IMR-90 (cell line): Measurements from ENCODE around the gene SURF4. TPM values are rescaled to one million over a fixed set of nuclear protein-coding genes. Genes with fewer than 3 reads are reported as not detected.

Experiments
- ATAC-seq: fragments of 200-7000 bp; cut with Tn5 transposase; 2 replicates; pipeline ENCODE4 v1.9.1; 2020; ENCODE audit warnings: low read depth, mild to moderate bottlenecking, moderate library complexity
- BruUV-seq: library from RNA; stranded (reverse); fragments of 400-500 nt; replicated peaks from 2 replicates; lab custom pipeline; 2021; lab: Mats Ljungman, UMichigan
- CTCF ChIA-PET: fragments of 300-600 bp; formaldehyde crosslinking; extraction: SDS; loops from one replicate; lab custom pipeline; 2021; ENCODE audit warnings: antibody characterized with exemption; lab: Yijun Ruan, JAX
- POLR2A ChIA-PET: fragments of 300-600 bp; sonication (Branson Sonifier 250); formaldehyde crosslinking; loops from one replicate; lab custom pipeline; 2022; ENCODE audit warnings: antibody characterized with exemption; ENCODE audit not compliant: unreplicated experiment; lab: Charles Lee
- DNase-seq: peaks from one replicate; pipeline ENCODE4 v3.0.0; 2013
- H2AFZ ChIP-seq: replicated peaks from 2 replicates; pipeline ENCODE3; 2013; ENCODE audit warnings: low read length, mild to moderate bottlenecking; ENCODE audit not compliant: poor library complexity
- H2AK5ac ChIP-seq: 2 replicates; pipeline ENCODE4 v1.6.1; 2013; ENCODE audit warnings: low read depth, low read length, inconsistent platforms
- H2AK9ac ChIP-seq: replicated peaks from 2 replicates; pipeline ENCODE3; 2013; ENCODE audit warnings: mild to moderate bottlenecking, low read depth, low read length, moderate library complexity; ENCODE audit not compliant: poor library complexity
- H2BK120ac ChIP-seq: 2 replicates; pipeline ENCODE4 v1.6.1; 2013; ENCODE audit warnings: low read depth, low read length, inconsistent platforms
- H2BK15ac ChIP-seq: 3 replicates; pipeline ENCODE4 v1.6.1; 2013; ENCODE audit warnings: low read depth, low read length, inconsistent platforms
- H2BK20ac ChIP-seq: 2 replicates; pipeline ENCODE4 v1.6.1; 2013; ENCODE audit warnings: low read depth, mild to moderate bottlenecking, inconsistent platforms, low read length, moderate library complexity
- H2BK5ac ChIP-seq: 2 replicates; pipeline ENCODE4 v1.6.1; 2013; ENCODE audit warnings: mild to moderate bottlenecking, low read depth, low read length, inconsistent platforms; ENCODE audit not compliant: poor library complexity, severe bottlenecking
- H3K14ac ChIP-seq: replicated peaks from 2 replicates; pipeline ENCODE4 v1.6.1; 2013; ENCODE audit warnings: low read depth, low read length, inconsistent platforms
- H3K18ac ChIP-seq: 2 replicates; pipeline ENCODE4 v1.6.1; 2013; ENCODE audit warnings: low read depth, low read length, control low read depth
- H3K23ac ChIP-seq: 2 replicates; pipeline ENCODE4 v1.6.1; 2013; ENCODE audit warnings: low read depth, low read length, inconsistent platforms
- H3K27ac ChIP-seq: 2 replicates; pipeline ENCODE4 v1.5.1; 2013; ENCODE audit warnings: mild to moderate bottlenecking, control low read depth, low read length; ENCODE audit not compliant: insufficient read depth
- H3K27me3 ChIP-seq: 2 replicates; pipeline ENCODE4 v1.6.1; 2013; ENCODE audit warnings: low read length; ENCODE audit not compliant: control insufficient read depth, insufficient read depth
- H3K36me3 ChIP-seq: 2 replicates; pipeline ENCODE4 v1.6.1; 2013; ENCODE audit warnings: low read length, mixed read lengths; ENCODE audit not compliant: control insufficient read depth, insufficient read depth
- H3K4ac ChIP-seq: 2 replicates; pipeline ENCODE4 v1.6.1; 2013; ENCODE audit warnings: low read depth, low read length, inconsistent platforms
- H3K4me1 ChIP-seq: 2 replicates; pipeline ENCODE4 v1.6.1; 2013; ENCODE audit warnings: low read length, mixed read lengths; ENCODE audit not compliant: control insufficient read depth, insufficient read depth
- H3K4me2 ChIP-seq: 2 replicates; pipeline ENCODE4 v1.6.1; 2013; ENCODE audit warnings: low read depth, mild to moderate bottlenecking, control low read depth, low read length, moderate library complexity
- H3K4me3 ChIP-seq: 2 replicates; pipeline ENCODE4 v1.5.1; 2013; ENCODE audit warnings: low read depth, mild to moderate bottlenecking, control low read depth, low read length, moderate library complexity; ENCODE audit not compliant: insufficient read depth
- H3K56ac ChIP-seq: 2 replicates; pipeline ENCODE4 v1.6.1; 2013; ENCODE audit warnings: low read length, inconsistent platforms; ENCODE audit not compliant: insufficient read depth; ENCODE audit errors: extremely low read depth
- H3K79me1 ChIP-seq, 2 experiments: 2 replicates each; pipeline ENCODE4 v1.6.1; 2013; ENCODE audit warnings: low read length in 2 of 2, inconsistent platforms in 1 of 2, low read depth in 1 of 2
- H3K9ac ChIP-seq: 2 replicates; pipeline ENCODE4 v1.6.1; 2013; ENCODE audit warnings: low read depth, low read length, control low read depth
- H3K9me1 ChIP-seq: 2 replicates; pipeline ENCODE4 v1.6.1; 2013; ENCODE audit warnings: low read length, inconsistent platforms; ENCODE audit not compliant: insufficient read depth
- H3K9me3 ChIP-seq: 2 replicates; pipeline ENCODE4 v1.6.1; 2013; ENCODE audit warnings: low read length; ENCODE audit not compliant: control insufficient read depth, insufficient read depth
- H4K20me1 ChIP-seq: 2 replicates; pipeline ENCODE4 v1.6.1; 2013; ENCODE audit warnings: low read length, inconsistent platforms; ENCODE audit not compliant: insufficient read depth
- H4K5ac ChIP-seq: 2 replicates; pipeline ENCODE4 v1.6.1; 2013; ENCODE audit warnings: mild to moderate bottlenecking, low read depth, low read length, control low read depth
- H4K8ac ChIP-seq, 2 experiments: 2 replicates each; pipeline ENCODE4 v1.6.1; 2013; ENCODE audit warnings: low read depth in 2 of 2, low read length in 2 of 2, control low read depth in 1 of 2, inconsistent platforms in 1 of 2
- H4K91ac ChIP-seq: 2 replicates; pipeline ENCODE4 v1.6.1; 2013; ENCODE audit warnings: low read depth, low read length, inconsistent platforms; ENCODE audit not compliant: insufficient read depth
- CEBPB ChIP-seq: IDR thresholded peaks from 2 replicates; pipeline ENCODE4 v1.6.1; 2012; ENCODE audit warnings: low read depth, low read length, improper control_type of control experiment
- MXI1 ChIP-seq: IDR thresholded peaks from 2 replicates; pipeline ENCODE4 v1.6.1; 2012; ENCODE audit warnings: low read depth, mild to moderate bottlenecking, low read length, moderate library complexity, borderline replicate concordance
- WGBS, 2 experiments: methylation state at CpG; one replicate each; pipeline versions ENCODE4 v1.1.5 to v1.1.7; 2013; ENCODE audit warnings: missing lambda C conversion rate in 2 of 2; ENCODE audit not compliant: insufficient read length in 1 of 2; ENCODE audit errors: extremely low coverage in 2 of 2; 5-methylcytosine and 5-hydroxymethylcytosine counted together
- dilution Hi-C: fragments of 300-500 bp; cut with HindIII; formaldehyde crosslinking; loops from one replicate; pipeline ENCODE4 v1.14.3; 2018; ENCODE audit warnings: low sequenced_read_pairs; ENCODE audit not compliant: unreplicated experiment
- in situ Hi-C: fragments of 300-500 bp; cut with MboI; formaldehyde crosslinking; loops from 3 replicates; pipeline ENCODE4 v1.14.3; 2019; ENCODE audit warnings: low sequenced_read_pairs, inconsistent platforms, mixed read lengths
- intact Hi-C: fragments of 100-400 bp; cut with micrococcal nuclease; formaldehyde crosslinking; loops from 2 replicates; pipeline ENCODE4 v1.10.0; 2022
- polyA plus RNA-seq, 3 experiments: library from polyadenylated mRNA; depleted of rRNA; stranded (reverse); fragments of >200 nt; gene quantifications; 2 replicates each; pipeline ENCODE4 v1.2.3, GENCODE V29; 2012; ENCODE audit warnings: low replicate concordance in 1 of 3
- total RNA-seq: library from RNA; depleted of rRNA; stranded (reverse); fragments of >200 nt; gene quantifications from 2 replicates; pipeline ENCODE4 v1.2.3, GENCODE V29; 2012

Gene SURF4
- total and polyA plus RNA-seq, 2 of the 4 experiments (the other 2 are of a cell fraction) = 307 to 532 TPM

- no peak overlapping the region for H4K8ac ChIP-seq
- no peak overlapping the region for H2AFZ ChIP-seq
- peaks cover 22 to 68% of the 10 kb centered on the region in 2 experiments for H3K79me1 ChIP-seq
- H3K36me3 ChIP-seq = peaks cover 76% of the 10 kb centered on the region
- 97% methylated on average over 3 of the region's 6 CpGs; no CpG with 5 or more reads in 1 of the 2 experiments for WGBS, 2 experiments
- intact Hi-C loops = no loop called here
- no peak overlapping the region for H3K4ac ChIP-seq
- no peak for DNase-seq
- H3K14ac ChIP-seq = no peak overlapping the region
- H3K4me3 ChIP-seq = no peak overlapping the region
- no peak overlapping the region for H2BK20ac ChIP-seq
- BruUV-seq = no TSS peak
- H2AK5ac ChIP-seq = no peak overlapping the region
- H4K91ac ChIP-seq = no peak overlapping the region
- dilution Hi-C loops = no loop called here
- H3K9ac ChIP-seq = no peak overlapping the region
- no peak overlapping the region for H3K27ac ChIP-seq
- no peak overlapping the region for H2BK15ac ChIP-seq
- peaks cover 98% of the 10 kb centered on the region for H4K20me1 ChIP-seq
- CTCF ChIA-PET = no interaction called here
- TF ChIP-seq MXI1 (no peak), CEBPB (peak; percentile 66)
- H3K4me2 ChIP-seq = no peak overlapping the region
- H3K4me1 ChIP-seq = peaks cover 12% of the 10 kb centered on the region
- H3K27me3 ChIP-seq = no peaks in the 10 kb centered on the region
- no peak overlapping the region for H2BK5ac ChIP-seq
- POLR2A ChIA-PET = no interaction called here
- peaks cover 32% of the 10 kb centered on the region for H3K9me1 ChIP-seq
- ATAC-seq = no peak
- in situ Hi-C loops = no loop called here
- no peak overlapping the region for H4K5ac ChIP-seq
- H2BK120ac ChIP-seq = no peak overlapping the region
- no peak overlapping the region for H3K23ac ChIP-seq
- no peak overlapping the region for H2AK9ac ChIP-seq
- H3K56ac ChIP-seq = no peak overlapping the region
- H3K9me3 ChIP-seq = no peaks in the 10 kb centered on the region
- H3K18ac ChIP-seq = no peak overlapping the region
These were observed 6.4 kb downstream of the SURF4 start for GRCh38 chr9:133369422-133369821.
